NT2/D1 (cell line): ENCODE data around the gene FOLR1.

Experiments used
- SUZ12 ChIP-seq: IDR thresholded peaks from 2 replicates; pipeline ENCODE4 v1.6.1; 2011; ENCODE audit not compliant: insufficient read length, insufficient read depth; ENCODE audit errors: extremely low read depth
- YY1 ChIP-seq: IDR thresholded peaks from 2 replicates; pipeline ENCODE4 v1.6.1; 2011; ENCODE audit not compliant: insufficient read length, insufficient read depth
- ZNF274 ChIP-seq: IDR thresholded peaks from 2 replicates; pipeline ENCODE4 v1.6.1; 2011; ENCODE audit warnings: mild to moderate bottlenecking, low read depth, low read length

DNA sequence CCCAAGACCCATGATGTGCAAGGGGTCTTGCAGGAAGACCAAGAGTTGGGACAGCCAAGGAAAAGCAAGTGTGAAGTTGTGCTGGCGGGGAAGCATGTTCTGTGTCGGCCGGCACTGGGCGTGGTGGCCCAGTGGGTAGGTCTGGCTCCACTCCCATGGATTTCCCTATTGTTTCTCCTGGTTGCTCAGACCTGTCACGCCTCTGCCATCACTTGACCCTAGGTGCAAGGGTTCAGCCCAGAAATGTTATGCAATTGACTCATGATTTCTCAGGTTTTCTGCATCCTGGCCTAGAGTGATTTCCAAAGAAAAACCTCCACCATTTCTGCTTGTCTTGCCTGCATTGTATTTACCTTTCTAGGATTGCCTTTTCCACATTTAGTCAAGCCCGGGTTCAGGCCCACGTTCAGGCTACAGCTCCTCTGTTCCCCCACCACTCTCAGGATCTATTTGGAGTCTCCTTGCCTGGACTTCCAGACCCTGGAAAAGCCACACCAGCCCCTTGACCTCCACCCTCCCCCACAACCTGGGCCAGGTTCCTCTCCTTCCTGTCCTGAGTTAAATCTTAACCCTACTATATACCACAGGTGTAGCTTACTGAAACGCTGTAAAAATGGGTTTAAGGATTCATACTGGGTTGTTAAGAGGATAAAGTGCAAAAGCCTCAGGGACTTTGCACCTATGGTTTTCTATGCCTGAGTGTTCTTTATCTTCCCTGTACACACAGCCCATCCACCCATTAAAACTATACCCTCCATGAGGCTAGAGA lies 17.5 kb upstream of the FOLR1 start:
- no peak for TF ChIP-seq YY1
- no peak for TF ChIP-seq ZNF274
- no peak for TF ChIP-seq SUZ12
